ENCODE data around the gene NPHS2.

GRCh38 chr1:179575497-179576314, at the start of gene NPHS2:
- no peak for TF ChIP-seq CTCF (IDR thresholded peaks at IDR 0.05)
- no peak for TF ChIP-seq POLR2A (IDR thresholded peaks at IDR 0.05)

Data from transverse colon (tissue), 3 donors.